C1 segment of cervical spinal cord (tissue), 14 donors: ENCODE data around the gene REEP3.
"Not testable (repeated sequence)": the region's sequence is repeated elsewhere in the genome, so short reads cannot be mapped to it uniquely, and the experiment has no call there.

ENCODE experiments used
- DNase-seq, 14 donors: peaks; one replicate each; lab custom pipeline; 2025; lab: John Stamatoyannopoulos, UW

REEP3 gene

GRCh38 chr10:63520500-63521415 lies at the start of gene REEP3:
Gene REEP3 (plus strand): TSS chr10:63521401. CDS start chr10:63521546, 145 bp downstream.
- DNase-seq: peak in 8 of 14 donors; percentile 58 to 82 (median 71)

- no peak for DNase-seq
These were observed 46.7 kb upstream of the REEP3 start for GRCh38 chr10:63474488-63474887.

- DNase-seq: no peak
These were observed 43.3 kb upstream of the REEP3 start for GRCh38 chr10:63477927-63478326.

- no peak for DNase-seq
These were observed 42.6 kb upstream of the REEP3 start for GRCh38 chr10:63478564-63478963.

GRCh38 chr10:63480237-63480636 lies 41.0 kb upstream of the REEP3 start:
- no peak for DNase-seq

- DNase-seq: no peak
These were observed 39.3 kb upstream of the REEP3 start for GRCh38 chr10:63481815-63482421.

GRCh38 chr10:63483983-63484382 lies 37.2 kb upstream of the REEP3 start:
- no peak for DNase-seq

GRCh38 chr10:63487990-63488389 lies 33.2 kb upstream of the REEP3 start:
- DNase-seq: no peak

GRCh38 chr10:63489838-63490237 lies 31.4 kb upstream of the REEP3 start:
- DNase-seq: no peak

GRCh38 chr10:63491588-63492316 lies 29.4 kb upstream of the REEP3 start:
- DNase-seq: no peak

GRCh38 chr10:63492317-63492690 lies 28.9 kb upstream of the REEP3 start:
- not testable (repeated sequence) for DNase-seq

GRCh38 chr10:63493004-63493403 lies 28.2 kb upstream of the REEP3 start:
- DNase-seq: no peak

- no peak for DNase-seq
These were observed 26.2 kb upstream of the REEP3 start for GRCh38 chr10:63494951-63495350.

- no peak for DNase-seq
These were observed 24.6 kb upstream of the REEP3 start for GRCh38 chr10:63496561-63496960.

- no peak for DNase-seq
These were observed 23.9 kb upstream of the REEP3 start for GRCh38 chr10:63497321-63497720.

GRCh38 chr10:63498665-63499064 lies 22.5 kb upstream of the REEP3 start:
- no peak for DNase-seq

GRCh38 chr10:63500551-63500950 lies 20.6 kb upstream of the REEP3 start:
- not testable (repeated sequence) for DNase-seq

GRCh38 chr10:63501954-63502353 lies 19.2 kb upstream of the REEP3 start:
- DNase-seq: no peak

GRCh38 chr10:63502832-63503231 lies 18.4 kb upstream of the REEP3 start:
- DNase-seq: no peak

GRCh38 chr10:63503395-63503794 lies 17.8 kb upstream of the REEP3 start:
- no peak for DNase-seq

- DNase-seq: no peak
These were observed 16.9 kb upstream of the REEP3 start for GRCh38 chr10:63504145-63504881.

- no peak for DNase-seq
These were observed 15.6 kb upstream of the REEP3 start for GRCh38 chr10:63505562-63505961.
